H9 (cell line): Measurements from ENCODE around the gene MORC1. TPM values are rescaled to one million over a fixed set of nuclear protein-coding genes. Genes with fewer than 3 reads are reported as not detected.

Experiments used
- DNase-seq: peaks from one replicate; pipeline ENCODE4 v3.0.0-alpha.2; 2017
- H2AFZ ChIP-seq: one replicate; pipeline ENCODE4 v1.6.1; 2013; ENCODE audit warnings: mild to moderate bottlenecking, low read length, control low read depth, moderate library complexity
- H2AK5ac ChIP-seq: 2 replicates; pipeline ENCODE4 v1.6.1; 2013; ENCODE audit warnings: low read length, control low read depth, mixed read lengths; ENCODE audit not compliant: insufficient read length
- H2BK120ac ChIP-seq: one replicate; pipeline ENCODE4 v1.6.1; 2013; ENCODE audit warnings: low read depth, mild to moderate bottlenecking, low read length, control low read depth, inconsistent platforms; ENCODE audit not compliant: poor library complexity, severe bottlenecking
- H2BK12ac ChIP-seq: 2 replicates; pipeline ENCODE4 v1.6.1; 2013; ENCODE audit warnings: low read length, control low read depth, mixed read lengths, low read depth; ENCODE audit not compliant: insufficient read length
- H2BK15ac ChIP-seq: 2 replicates; pipeline ENCODE4 v1.6.1; 2013; ENCODE audit warnings: low read depth, low read length, control low read depth
- H2BK20ac ChIP-seq: one replicate; pipeline ENCODE4 v1.6.1; 2013; ENCODE audit warnings: low read depth, mild to moderate bottlenecking, low read length, control low read depth, inconsistent platforms; ENCODE audit not compliant: poor library complexity, severe bottlenecking
- H2BK5ac ChIP-seq: 2 replicates; pipeline ENCODE4 v1.6.1; 2013; ENCODE audit warnings: low read length, control low read depth, mixed read lengths; ENCODE audit not compliant: insufficient read length
- H3K14ac ChIP-seq: 2 replicates; pipeline ENCODE4 v1.6.1; 2013; ENCODE audit warnings: low read length, control low read depth; ENCODE audit not compliant: insufficient read depth
- H3K18ac ChIP-seq: 2 replicates; pipeline ENCODE4 v1.6.1; 2013; ENCODE audit warnings: low read depth, mild to moderate bottlenecking, mixed read lengths, low read length, control low read depth; ENCODE audit not compliant: insufficient read length
- H3K23ac ChIP-seq: 2 replicates; pipeline ENCODE4 v1.6.1; 2013; ENCODE audit warnings: low read length, control low read depth, mixed read lengths, low read depth; ENCODE audit not compliant: insufficient read length
- H3K23me2 ChIP-seq: 2 replicates; pipeline ENCODE4 v1.6.1; 2013; ENCODE audit warnings: low read depth, mild to moderate bottlenecking, mixed read lengths, low read length, control low read depth; ENCODE audit not compliant: insufficient read length, poor library complexity, severe bottlenecking
- H3K27ac ChIP-seq: 2 replicates; pipeline ENCODE4 v1.5.1; 2013; ENCODE audit warnings: low read length, control low read depth, mixed read lengths, low read depth; ENCODE audit not compliant: insufficient read length
- H3K27me3 ChIP-seq: 2 replicates; pipeline ENCODE4 v1.6.1; 2013; ENCODE audit warnings: low read length, control low read depth, inconsistent platforms; ENCODE audit not compliant: insufficient read depth
- H3K4ac ChIP-seq: 2 replicates; pipeline ENCODE4 v1.6.1; 2013; ENCODE audit warnings: low read depth, mild to moderate bottlenecking, control low read depth, inconsistent platforms, low read length, moderate library complexity
- H3K4me1 ChIP-seq: 2 replicates; pipeline ENCODE4 v1.6.1; 2013; ENCODE audit warnings: low read length, control low read depth, inconsistent platforms; ENCODE audit not compliant: insufficient read depth
- H3K4me2 ChIP-seq: 2 replicates; pipeline ENCODE4 v1.6.1; 2013; ENCODE audit warnings: low read length, control low read depth, mixed read lengths; ENCODE audit not compliant: insufficient read length, insufficient read depth
- H3K56ac ChIP-seq: 2 replicates; pipeline ENCODE4 v1.6.1; 2013; ENCODE audit warnings: low read depth, mild to moderate bottlenecking, mixed read lengths, low read length, control low read depth; ENCODE audit not compliant: insufficient read length
- H3K79me1 ChIP-seq: 2 replicates; pipeline ENCODE4 v1.6.1; 2013; ENCODE audit warnings: low read depth, mild to moderate bottlenecking, moderate library complexity, low read length, control low read depth, inconsistent platforms; ENCODE audit not compliant: insufficient read depth, poor library complexity, severe bottlenecking
- H3K79me2 ChIP-seq: 2 replicates; pipeline ENCODE4 v1.6.1; 2013; ENCODE audit warnings: low read length, control low read depth, inconsistent platforms; ENCODE audit not compliant: insufficient read depth
- H3K9ac ChIP-seq: 2 replicates; pipeline ENCODE4 v1.6.1; 2013; ENCODE audit warnings: low read length, control low read depth, mixed read lengths; ENCODE audit not compliant: insufficient read length; ENCODE audit errors: extremely low read depth
- H3K9me3 ChIP-seq: one replicate; pipeline ENCODE4 v1.6.1; 2013; ENCODE audit warnings: low read depth, low read length, inconsistent platforms; ENCODE audit not compliant: control insufficient read depth
- H3T11ph ChIP-seq: one replicate; pipeline ENCODE4 v1.6.1; 2013; ENCODE audit warnings: mild to moderate bottlenecking, low read length, control low read depth, inconsistent platforms
- H4K20me1 ChIP-seq: one replicate; pipeline ENCODE4 v1.6.1; 2013; ENCODE audit not compliant: control insufficient read depth, insufficient read length, insufficient read depth
- H4K5ac ChIP-seq: 2 replicates; pipeline ENCODE4 v1.6.1; 2013; ENCODE audit warnings: low read depth, mild to moderate bottlenecking, mixed read lengths, low read length, control low read depth; ENCODE audit not compliant: insufficient read length
- H4K8ac ChIP-seq: replicated peaks from 2 replicates; pipeline ENCODE4 v1.6.1; 2013; ENCODE audit warnings: low read length, control low read depth, mixed read lengths, low read depth; ENCODE audit not compliant: insufficient read length
- H4K91ac ChIP-seq: 2 replicates; pipeline ENCODE4 v1.6.1; 2013; ENCODE audit warnings: low read depth, mild to moderate bottlenecking, moderate library complexity, mixed read lengths, low read length, control low read depth; ENCODE audit not compliant: insufficient read length
- H3K27ac Mint-ChIP-seq, 3 experiments: 2 replicates in 2 of 3; 3 replicates in 1 of 3; pipeline ENCODE4 v1.8.0; 2020 to 2021; ENCODE audit warnings: mixed read lengths in 3 of 3, mild to moderate bottlenecking in 1 of 3, moderate library complexity in 1 of 3
- H3K27me3 Mint-ChIP-seq: 2 replicates; pipeline ENCODE4 v1.8.0; 2021; ENCODE audit warnings: low read depth, mild to moderate bottlenecking, moderate library complexity, mixed read lengths
- H3K36me3 Mint-ChIP-seq, 3 experiments: 2 replicates in 2 of 3; 3 replicates in 1 of 3; pipeline ENCODE4 v1.8.0; 2020 to 2021; ENCODE audit warnings: low read depth in 3 of 3, mixed read lengths in 3 of 3; ENCODE audit not compliant: insufficient read depth in 1 of 3
- H3K4me1 Mint-ChIP-seq, 2 experiments: 2 replicates each; pipeline ENCODE4 v1.8.0; 2020; ENCODE audit warnings: mixed read lengths in 2 of 2
- H3K4me3 Mint-ChIP-seq, 2 experiments: 2 replicates in 1 of 2; 3 replicates in 1 of 2; pipeline ENCODE4 v1.8.0; 2020 to 2021; ENCODE audit warnings: mild to moderate bottlenecking in 2 of 2, mixed read lengths in 2 of 2, moderate library complexity in 1 of 2
- H3K9me3 Mint-ChIP-seq, 2 experiments: 2 replicates in 1 of 2; 3 replicates in 1 of 2; pipeline ENCODE4 v1.8.0; 2020; ENCODE audit warnings: mild to moderate bottlenecking in 2 of 2, mixed read lengths in 2 of 2, moderate library complexity in 1 of 2
- WGBS: extraction: QIAGEN DNeasy Blood & Tissue Kit; methylation state at CpG from one replicate; pipeline ENCODE4 v1.1.7; 2013; ENCODE audit warnings: missing lambda C conversion rate, low lambda C conversion rate, mixed read lengths; ENCODE audit not compliant: insufficient read length; ENCODE audit errors: extremely low coverage; 5-methylcytosine and 5-hydroxymethylcytosine counted together
- total RNA-seq: library from RNA; stranded (reverse); gene quantifications from 2 replicates; pipeline ENCODE4 v1.2.1, GENCODE V29; 2021
- TF ChIP-seq, protein P1 (sequence below): fragments of 200-600 bp; sonication (generic); conservative IDR thresholded peaks from 3 replicates; pipeline ENCODE4 v1.8.0; 2021; ENCODE audit warnings: antibody characterized with exemption, mild to moderate bottlenecking

MORC1 gene
- total RNA-seq, 1 experiment from 2014 or later: not detected

DNA sequence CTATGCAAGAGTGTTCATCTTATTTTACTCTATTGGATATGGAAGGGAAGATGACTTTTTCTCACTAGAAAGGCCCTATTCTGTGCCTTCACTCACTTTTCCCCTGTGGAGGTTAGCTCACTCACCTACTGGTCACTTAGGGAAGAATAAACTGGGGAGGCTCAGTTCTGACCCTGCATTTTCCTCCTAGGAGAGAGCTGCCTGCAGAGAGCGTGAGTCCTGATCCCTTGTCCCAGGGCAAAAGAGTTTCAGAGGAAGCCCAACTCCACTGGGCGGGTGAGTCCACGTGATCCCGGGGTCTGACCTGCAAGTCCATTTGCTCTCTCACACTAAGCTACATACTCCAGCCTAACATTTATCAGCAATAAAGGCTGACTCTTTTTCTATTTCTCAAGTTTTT lies 8.4 kb downstream of the MORC1 start:
- Histone ChIP-seq H2BK5ac (no peak overlapping the region), H3K9me3 (no peaks in the 10 kb centered on the region), H4K5ac (no peak overlapping the region), H2BK120ac (no peak overlapping the region), H4K91ac (no peak overlapping the region), H2BK20ac (no peak overlapping the region), H2BK12ac (no peak overlapping the region), H3K14ac (no peak overlapping the region), H3K79me2 (no peaks in the 10 kb centered on the region), H3K4ac (no peak overlapping the region), H3K9ac (no peak overlapping the region), H2BK15ac (no peak overlapping the region), H3K79me1 (no peaks in the 10 kb centered on the region), H2AK5ac (no peak overlapping the region), H3K27me3 (no peaks in the 10 kb centered on the region), H4K20me1 (no peaks in the 10 kb centered on the region), H3K23ac (no peak overlapping the region), H3K56ac (no peak overlapping the region), H3K4me2 (no peak overlapping the region), H3K18ac (no peak overlapping the region), H3K27ac (no peak overlapping the region), H3T11ph (no peak overlapping the region), H3K4me1 (no peaks in the 10 kb centered on the region), H4K8ac (no peak overlapping the region), H3K23me2 (no peaks in the 10 kb centered on the region), H2AFZ (no peak overlapping the region)
- peak; percentile 36 for DNase-seq
- no peak overlapping the region for H3K27ac Mint-ChIP-seq
- no peak overlapping the region for H3K4me3 Mint-ChIP-seq
- WGBS: no CpG with 5 or more reads among the region's 4 CpGs
- H3K4me1 Mint-ChIP-seq: no peaks in the 10 kb centered on the region
- no peaks in the 10 kb centered on the region for H3K9me3 Mint-ChIP-seq
- H3K27me3 Mint-ChIP-seq: no peaks in the 10 kb centered on the region
- H3K36me3 Mint-ChIP-seq: no peaks in the 10 kb centered on the region
- TF ChIP-seq, protein P1, sequence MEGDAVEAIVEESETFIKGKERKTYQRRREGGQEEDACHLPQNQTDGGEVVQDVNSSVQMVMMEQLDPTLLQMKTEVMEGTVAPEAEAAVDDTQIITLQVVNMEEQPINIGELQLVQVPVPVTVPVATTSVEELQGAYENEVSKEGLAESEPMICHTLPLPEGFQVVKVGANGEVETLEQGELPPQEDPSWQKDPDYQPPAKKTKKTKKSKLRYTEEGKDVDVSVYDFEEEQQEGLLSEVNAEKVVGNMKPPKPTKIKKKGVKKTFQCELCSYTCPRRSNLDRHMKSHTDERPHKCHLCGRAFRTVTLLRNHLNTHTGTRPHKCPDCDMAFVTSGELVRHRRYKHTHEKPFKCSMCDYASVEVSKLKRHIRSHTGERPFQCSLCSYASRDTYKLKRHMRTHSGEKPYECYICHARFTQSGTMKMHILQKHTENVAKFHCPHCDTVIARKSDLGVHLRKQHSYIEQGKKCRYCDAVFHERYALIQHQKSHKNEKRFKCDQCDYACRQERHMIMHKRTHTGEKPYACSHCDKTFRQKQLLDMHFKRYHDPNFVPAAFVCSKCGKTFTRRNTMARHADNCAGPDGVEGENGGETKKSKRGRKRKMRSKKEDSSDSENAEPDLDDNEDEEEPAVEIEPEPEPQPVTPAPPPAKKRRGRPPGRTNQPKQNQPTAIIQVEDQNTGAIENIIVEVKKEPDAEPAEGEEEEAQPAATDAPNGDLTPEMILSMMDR: peak; percentile 24; the same call in 1 of the 3 replicates
